B cell (primary cell): ENCODE measurements around the gene RPL13. TPM values are rescaled to one million over a fixed set of nuclear protein-coding genes. Genes with fewer than 3 reads are reported as not detected.

ENCODE experiments used
- ATAC-seq: fragments of 200-7000 bp; cut with Tn5 transposase; one replicate; pipeline ENCODE4 v1.10.0; 2021; ENCODE audit warnings: low read depth, mild to moderate bottlenecking, moderate number of reproducible peaks, moderate library complexity
- CTCF ChIA-PET: fragments of 350-600 bp; sonication (Branson Sonifier 250); formaldehyde crosslinking; loops from one replicate; lab custom pipeline; 2021; ENCODE audit warnings: antibody characterized with exemption, inconsistent platforms; lab: Charles Lee
- POLR2A ChIA-PET: fragments of 350-600 bp; sonication (Branson Sonifier 250); formaldehyde crosslinking; loops from one replicate; lab custom pipeline; 2021; ENCODE audit warnings: antibody characterized with exemption; lab: Charles Lee
- DNase-seq: peaks from one replicate; pipeline ENCODE4 v3.0.0; 2013
- H2AFZ ChIP-seq: 2 replicates; pipeline ENCODE4 v1.6.1; 2012; ENCODE audit warnings: mild to moderate bottlenecking, low read depth, low read length; ENCODE audit not compliant: insufficient read depth, poor library complexity, severe bottlenecking
- H3K27ac ChIP-seq, 2 donors: 1 replicate in 1 of 2; 2 replicates in 1 of 2; pipeline ENCODE4 v1.5.1; 2012 to 2013; ENCODE audit warnings: low read length in 2 of 2, mild to moderate bottlenecking in 2 of 2, moderate library complexity in 1 of 2
- H3K27me3 ChIP-seq, 4 experiments: fragments of 200-600 bp in 1 of 4; sonication (generic) in 1 of 4; replicated peaks in 1 of 4; 1 replicate in 2 of 4; 2 replicates in 2 of 4; pipeline versions ENCODE4 v1.6.1 to v1.7.0; 2013 to 2016; ENCODE audit warnings: low read length in 3 of 4, mild to moderate bottlenecking in 2 of 4, mixed read lengths in 1 of 4, moderate library complexity in 1 of 4; ENCODE audit not compliant: insufficient read depth in 4 of 4, control insufficient read depth in 3 of 4; ENCODE audit errors: control extremely low read depth in 1 of 4
- H3K36me3 ChIP-seq, 2 experiments: replicated peaks in 1 of 2; 1 replicate in 1 of 2; 2 replicates in 1 of 2; pipeline versions ENCODE4 v1.6.1 to v1.7.1; 2013; ENCODE audit warnings: low read length in 1 of 2; ENCODE audit not compliant: insufficient read depth in 2 of 2, control insufficient read depth in 1 of 2; ENCODE audit errors: control extremely low read depth in 1 of 2, extremely low read depth in 1 of 2
- H3K4me1 ChIP-seq, 2 donors: fragments of 200-600 bp in 1 of 2; sonication (generic) in 1 of 2; 1 replicate in 1 of 2; 2 replicates in 1 of 2; pipeline versions ENCODE4 v1.5.1 to v1.6.1; 2013 to 2017; ENCODE audit warnings: low read length in 2 of 2; ENCODE audit not compliant: control insufficient read depth in 2 of 2, insufficient read depth in 2 of 2
- H3K4me2 ChIP-seq: replicated peaks from 2 replicates; pipeline ENCODE3; 2012; ENCODE audit warnings: mild to moderate bottlenecking, low read depth, low read length; ENCODE audit not compliant: poor library complexity, severe bottlenecking
- H3K4me3 ChIP-seq, 5 experiments: fragments of 200-600 bp in 1 of 5; sonication (generic) in 1 of 5; 1 replicate in 3 of 5; 2 replicates in 2 of 5; pipeline versions ENCODE4 v1.5.1 to v1.7.0; 2011 to 2016; ENCODE audit warnings: low read length in 4 of 5, mild to moderate bottlenecking in 4 of 5, low read depth in 2 of 5, control low read depth in 1 of 5, moderate library complexity in 1 of 5; ENCODE audit not compliant: insufficient read depth in 1 of 5; ENCODE audit errors: control extremely low read depth in 1 of 5, extremely low read depth in 1 of 5
- H3K79me2 ChIP-seq: fragments of 200-600 bp; sonication (generic); one replicate; pipeline ENCODE4 v1.6.0; 2016; ENCODE audit warnings: low read length; ENCODE audit not compliant: control insufficient read depth, insufficient read depth
- H3K9ac ChIP-seq: fragments of 200-600 bp; sonication (generic); 2 replicates; pipeline ENCODE4 v1.6.1; 2017; ENCODE audit warnings: mild to moderate bottlenecking, low read length, moderate library complexity
- H3K9me3 ChIP-seq, 3 donors: one replicate each; pipeline versions ENCODE4 v1.6.1 to v1.7.1; 2013; ENCODE audit warnings: low read length in 2 of 3; ENCODE audit not compliant: control insufficient read depth in 2 of 3, insufficient read depth in 1 of 3; ENCODE audit errors: control extremely low read depth in 1 of 3
- H4K20me1 ChIP-seq: 2 replicates; pipeline ENCODE4 v1.6.0; 2012; ENCODE audit warnings: mild to moderate bottlenecking, low read length; ENCODE audit not compliant: insufficient read depth, control insufficient read depth, poor library complexity, severe bottlenecking
- H3K27ac Mint-ChIP-seq: one replicate; pipeline ENCODE4 v1.8.0; 2021; ENCODE audit warnings: mixed read lengths
- H3K27me3 Mint-ChIP-seq: one replicate; pipeline ENCODE4 v1.8.0; 2021; ENCODE audit warnings: mixed read lengths
- H3K4me1 Mint-ChIP-seq: one replicate; pipeline ENCODE4 v1.8.0; 2021; ENCODE audit warnings: mixed read lengths
- H3K4me3 Mint-ChIP-seq: one replicate; pipeline ENCODE4 v1.8.0; 2021; ENCODE audit warnings: mixed read lengths
- H3K9me3 Mint-ChIP-seq: one replicate; pipeline ENCODE4 v1.8.0; 2022; ENCODE audit warnings: mixed read lengths; ENCODE audit not compliant: insufficient read depth
- EZH2 ChIP-seq: IDR thresholded peaks from 2 replicates; pipeline ENCODE4 v1.6.1; 2012; ENCODE audit warnings: borderline replicate concordance, low read depth, mild to moderate bottlenecking, moderate library complexity, low read length; ENCODE audit not compliant: insufficient read depth, poor library complexity, severe bottlenecking
- WGBS: methylation state at CpG from one replicate; pipeline ENCODE4 v1.1.5; 2013; ENCODE audit warnings: missing lambda C conversion rate; ENCODE audit not compliant: insufficient coverage; 5-methylcytosine and 5-hydroxymethylcytosine counted together
- intact Hi-C: fragments of 100-400 bp; cut with micrococcal nuclease; formaldehyde crosslinking; loops from one replicate; pipeline ENCODE4 v1.10.0; 2022
- polyA plus RNA-seq: library from polyadenylated mRNA; depleted of rRNA; stranded (reverse); fragments of >200 nt; gene quantifications from 2 replicates; pipeline ENCODE4 v1.2.3, GENCODE V29; 2012
- total RNA-seq, 2 donors: library from RNA; stranded (reverse); fragments of 120-200 nt in 1 of 2; gene quantifications; 1 replicate in 1 of 2; 2 replicates in 1 of 2; pipeline versions ENCODE4 v1.2.3 to v1.2.4, GENCODE V29; 2013 to 2022
- TF ChIP-seq, protein P1 (sequence below): fragments of 200-600 bp; IDR thresholded peaks from one replicate; pipeline ENCODE4 v1.8.0; 2022; ENCODE audit warnings: antibody characterized with exemption, mild to moderate bottlenecking

Gene RPL13
- total and polyA plus RNA-seq, 2 donors (not counting 1 experiment from before 2014, with no cell fraction given) = 3,184 to 11,676 TPM

DNA sequence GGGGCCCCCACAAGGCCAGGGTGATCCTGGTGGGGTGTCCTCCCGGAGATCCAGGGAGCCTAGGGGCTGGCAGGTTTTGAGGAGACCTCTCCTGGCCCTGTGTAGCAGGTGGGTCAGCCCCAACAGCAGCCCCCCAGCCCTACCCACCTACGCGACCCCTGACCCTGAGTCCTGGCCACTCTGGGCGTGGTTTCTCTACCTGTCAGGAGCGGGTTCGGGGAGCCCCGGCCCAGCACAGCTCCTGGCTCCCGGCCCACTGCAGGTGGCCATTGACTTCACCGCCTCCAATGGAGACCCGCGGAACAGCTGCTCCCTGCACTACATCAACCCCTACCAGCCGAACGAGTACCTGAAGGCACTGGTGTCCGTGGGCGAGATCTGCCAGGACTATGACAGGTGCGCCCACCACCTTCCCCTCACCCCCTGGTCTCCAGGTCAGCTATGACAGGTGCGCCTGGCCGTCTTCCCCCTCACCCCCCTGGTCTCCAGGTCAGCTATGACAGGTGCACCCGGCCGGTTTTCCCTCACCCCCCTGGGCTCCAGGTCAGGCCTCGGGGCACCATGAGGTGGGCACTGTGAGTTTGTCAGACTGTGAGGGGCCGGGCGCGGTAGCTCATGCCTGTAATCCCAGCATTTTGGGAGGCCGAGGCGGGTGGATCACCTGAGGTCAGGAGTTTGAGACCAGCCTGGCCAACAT lies 28.1 kb downstream of the RPL13 start:
- ATAC-seq (no peak), DNase-seq (no peak)
- intact Hi-C loops = no loop called here
- no peak for TF ChIP-seq EZH2
- TF ChIP-seq, protein P1, sequence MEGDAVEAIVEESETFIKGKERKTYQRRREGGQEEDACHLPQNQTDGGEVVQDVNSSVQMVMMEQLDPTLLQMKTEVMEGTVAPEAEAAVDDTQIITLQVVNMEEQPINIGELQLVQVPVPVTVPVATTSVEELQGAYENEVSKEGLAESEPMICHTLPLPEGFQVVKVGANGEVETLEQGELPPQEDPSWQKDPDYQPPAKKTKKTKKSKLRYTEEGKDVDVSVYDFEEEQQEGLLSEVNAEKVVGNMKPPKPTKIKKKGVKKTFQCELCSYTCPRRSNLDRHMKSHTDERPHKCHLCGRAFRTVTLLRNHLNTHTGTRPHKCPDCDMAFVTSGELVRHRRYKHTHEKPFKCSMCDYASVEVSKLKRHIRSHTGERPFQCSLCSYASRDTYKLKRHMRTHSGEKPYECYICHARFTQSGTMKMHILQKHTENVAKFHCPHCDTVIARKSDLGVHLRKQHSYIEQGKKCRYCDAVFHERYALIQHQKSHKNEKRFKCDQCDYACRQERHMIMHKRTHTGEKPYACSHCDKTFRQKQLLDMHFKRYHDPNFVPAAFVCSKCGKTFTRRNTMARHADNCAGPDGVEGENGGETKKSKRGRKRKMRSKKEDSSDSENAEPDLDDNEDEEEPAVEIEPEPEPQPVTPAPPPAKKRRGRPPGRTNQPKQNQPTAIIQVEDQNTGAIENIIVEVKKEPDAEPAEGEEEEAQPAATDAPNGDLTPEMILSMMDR = no peak
- 97% methylated on average over 22 of the region's 26 CpGs for WGBS
- Histone ChIP-seq H3K4me1 (no peaks in the 10 kb centered on the region), H3K9ac (no peak overlapping the region), H3K9me3 (peaks cover 0 to 9% (median 0%) of the 10 kb centered on the region in 3 donors), H2AFZ (no peak overlapping the region), H4K20me1 (no peaks in the 10 kb centered on the region), H3K79me2 (no peaks in the 10 kb centered on the region), H3K4me2 (no peak overlapping the region), H3K27ac (no peak overlapping the region), H3K36me3 (no peaks in the 10 kb centered on the region), H3K4me3 (no peak overlapping the region), H3K27me3 (no peaks in the 10 kb centered on the region)
- H3K4me1 Mint-ChIP-seq = no peaks in the 10 kb centered on the region
- no peak overlapping the region for H3K27ac Mint-ChIP-seq
- H3K27me3 Mint-ChIP-seq = no peaks in the 10 kb centered on the region
- no peak overlapping the region for H3K4me3 Mint-ChIP-seq
- H3K9me3 Mint-ChIP-seq = no peaks in the 10 kb centered on the region
- ChIA-PET POLR2A (no interaction called here), CTCF (no interaction called here)

DNA sequence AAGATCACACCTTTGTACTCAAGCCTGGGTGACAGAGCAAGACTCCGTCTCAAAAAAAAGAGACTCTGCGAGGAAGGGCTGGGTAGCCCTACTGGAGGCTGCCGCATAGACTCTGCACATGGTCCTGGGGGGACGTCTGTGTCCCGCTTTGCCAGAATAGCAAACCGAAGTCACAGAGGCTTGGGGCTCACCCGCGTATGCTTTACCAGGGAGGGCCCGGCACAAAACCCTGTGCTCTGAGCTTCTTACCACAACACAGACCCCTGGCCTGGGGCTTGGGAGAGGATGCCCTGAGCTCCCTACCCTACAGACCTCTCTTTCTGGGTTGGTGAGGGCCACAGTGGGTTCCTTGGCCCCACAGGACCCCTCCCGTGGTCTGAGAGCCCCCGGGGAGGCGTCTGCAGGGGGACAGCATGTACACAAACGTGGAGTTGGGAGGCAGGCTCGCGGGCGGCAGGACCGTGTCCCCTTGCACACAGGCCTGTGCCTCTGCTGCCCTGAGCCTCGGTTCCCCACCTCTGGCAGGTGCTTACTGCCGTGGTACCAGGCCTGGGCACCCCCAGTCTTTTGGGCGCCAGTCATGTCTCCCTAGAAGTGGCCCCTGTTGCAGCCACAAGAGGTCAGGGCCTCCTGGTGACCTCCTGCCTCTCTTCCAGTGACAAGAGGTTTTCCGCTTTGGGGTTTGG lies 28.9 kb downstream of the RPL13 start:
- Histone ChIP-seq H3K27me3 (no peaks in the 10 kb centered on the region), H3K4me3 (no peak overlapping the region), H3K36me3 (no peaks in the 10 kb centered on the region), H2AFZ (no peak overlapping the region), H3K4me2 (no peak overlapping the region), H4K20me1 (no peaks in the 10 kb centered on the region), H3K79me2 (no peaks in the 10 kb centered on the region), H3K9me3 (peaks cover 0 to 9% (median 0%) of the 10 kb centered on the region in 3 donors), H3K9ac (no peak overlapping the region), H3K4me1 (no peaks in the 10 kb centered on the region), H3K27ac (no peak overlapping the region)
- H3K27me3 Mint-ChIP-seq = no peaks in the 10 kb centered on the region
- no peak overlapping the region for H3K27ac Mint-ChIP-seq
- intact Hi-C loops = no loop called here
- no peak for DNase-seq
- CTCF ChIA-PET = no interaction called here
- 93% methylated on average over 16 of the region's 21 CpGs for WGBS
- POLR2A ChIA-PET = no interaction called here
- no peak overlapping the region for H3K4me3 Mint-ChIP-seq
- no peaks in the 10 kb centered on the region for H3K9me3 Mint-ChIP-seq
- TF ChIP-seq, protein P1 = no peak
- TF ChIP-seq EZH2 = no peak
- H3K4me1 Mint-ChIP-seq = no peaks in the 10 kb centered on the region
- ATAC-seq = no peak
